Right ventricle myocardium superior (tissue), 1 donor: ENCODE measurements around the gene CDH15. TPM values are rescaled to one million over a fixed set of nuclear protein-coding genes. Genes with fewer than 3 reads are reported as not detected.
"Not testable (repeated sequence)": the region's sequence is repeated elsewhere in the genome, so short reads cannot be mapped to it uniquely, and the experiment has no call there.

Experiments used
- ATAC-seq: fragments of 200-7000 bp; cut with Tn5 transposase; one replicate; pipeline ENCODE4 v1.9.1; 2020; ENCODE audit warnings: mild to moderate bottlenecking; ENCODE audit not compliant: poor library complexity
- DNase-seq: peaks from one replicate; pipeline ENCODE4 v3.0.0-alpha.2; 2020
- intact Hi-C: fragments of 100-400 bp; cut with DNase I; formaldehyde crosslinking; loops from one replicate; pipeline ENCODE4 v1.11.2; 2022
- total RNA-seq: library from RNA; stranded (reverse); fragmentation: NEBNext Ultra II Directional; extraction: Animal tissue kit (Norgen Biotek cat#: 25700); gene quantifications from one replicate; pipeline ENCODE4 v1.2.1, GENCODE V29; 2021
- donor health status: DM: no; HTN: yes; CAD: no; lungs with severe emphysema.

CDH15 gene
- total RNA-seq, 1 donor from 2014 or later, result not detected

DNA sequence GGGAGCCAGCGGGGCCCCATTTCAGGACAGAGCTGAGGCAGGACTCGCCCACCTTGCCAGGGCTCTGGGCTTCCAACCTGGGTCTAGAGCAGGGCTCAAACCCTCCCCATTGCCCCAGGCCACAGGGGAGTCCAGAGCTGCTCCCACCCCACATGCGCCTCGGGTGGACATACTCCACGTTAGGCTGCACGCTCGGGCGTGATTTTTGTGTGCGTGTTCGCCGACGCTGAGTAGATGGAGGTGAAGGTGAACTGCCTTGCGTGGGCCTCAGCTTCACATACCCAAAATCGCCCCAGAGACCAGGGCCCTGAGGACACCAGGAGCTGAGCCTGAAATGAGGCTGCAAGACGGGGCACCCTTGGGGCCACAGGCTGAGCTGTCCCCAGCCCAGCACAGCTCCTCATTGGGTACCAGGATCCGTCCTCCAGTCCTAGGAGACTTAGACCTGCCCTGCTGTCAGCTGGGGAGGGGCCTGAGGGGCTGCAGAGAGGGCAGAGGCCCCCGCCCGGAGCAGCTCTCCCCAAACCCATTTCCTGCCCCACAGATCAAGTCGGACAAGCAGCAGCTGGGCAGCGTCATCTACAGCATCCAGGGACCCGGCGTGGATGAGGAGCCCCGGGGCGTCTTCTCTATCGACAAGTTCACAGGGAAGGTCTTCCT is 8.2 kb downstream of the CDH15 start:
- DNase-seq (no peak), ATAC-seq (no peak)
- intact Hi-C loops, result no loop called here

DNA sequence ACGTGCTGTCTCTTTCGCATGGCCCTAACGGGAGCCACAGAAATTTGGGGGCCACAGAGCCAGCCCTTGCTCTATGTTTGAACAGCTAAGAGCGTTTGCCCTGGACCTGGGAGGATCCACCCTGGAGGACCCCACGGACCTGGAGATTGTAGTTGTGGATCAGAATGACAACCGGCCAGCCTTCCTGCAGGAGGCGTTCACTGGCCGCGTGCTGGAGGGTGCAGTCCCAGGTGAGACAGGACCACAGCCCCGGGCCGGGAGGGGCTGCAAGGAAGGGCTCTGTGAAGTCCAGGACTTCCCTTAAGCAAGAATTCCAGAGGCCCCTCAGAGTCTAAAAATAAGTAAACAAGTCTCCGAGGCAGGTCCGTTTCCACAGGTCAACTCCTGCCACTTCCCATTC is 11.9 kb downstream of the CDH15 start:
- intact Hi-C loops, result no loop called here
- no peak for DNase-seq
- ATAC-seq, result no peak

DNA sequence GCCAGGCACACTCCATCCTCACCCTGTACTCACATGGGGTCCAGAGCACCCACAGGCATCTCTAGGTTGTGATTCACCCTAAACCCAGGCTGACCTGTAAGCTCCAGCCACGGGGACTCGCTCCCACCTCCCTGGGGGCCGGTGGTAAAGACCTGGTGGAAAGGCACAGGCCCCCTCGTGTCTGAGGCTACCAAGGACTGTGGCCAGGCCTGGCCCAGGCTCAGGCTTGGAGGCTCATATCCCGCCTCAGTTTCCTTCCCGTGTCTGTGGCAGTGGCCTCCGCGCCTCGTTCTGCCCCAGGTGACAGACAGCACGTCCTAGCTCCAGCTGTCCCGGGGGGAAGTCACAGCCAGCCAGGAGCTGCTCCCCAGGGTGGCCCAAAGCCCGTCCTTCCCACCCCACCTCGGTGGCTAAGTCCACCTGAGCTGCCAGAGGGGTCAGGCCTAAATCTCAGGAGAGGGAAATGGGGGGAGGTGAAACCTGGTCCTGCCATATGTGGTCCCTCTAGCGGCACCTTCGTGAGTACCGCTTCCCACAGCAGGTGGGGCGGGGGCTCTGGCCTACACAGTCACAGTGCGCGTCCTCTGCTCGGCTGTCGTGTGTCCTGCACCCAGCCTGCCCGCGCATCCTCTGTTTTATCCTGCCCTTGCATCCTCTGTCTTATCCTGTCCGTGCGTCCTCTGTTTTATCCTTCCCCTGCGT is 12.6 kb downstream of the CDH15 start:
- DNase-seq, result no peak
- ATAC-seq, result no peak
- intact Hi-C loops, result no loop called here

DNA sequence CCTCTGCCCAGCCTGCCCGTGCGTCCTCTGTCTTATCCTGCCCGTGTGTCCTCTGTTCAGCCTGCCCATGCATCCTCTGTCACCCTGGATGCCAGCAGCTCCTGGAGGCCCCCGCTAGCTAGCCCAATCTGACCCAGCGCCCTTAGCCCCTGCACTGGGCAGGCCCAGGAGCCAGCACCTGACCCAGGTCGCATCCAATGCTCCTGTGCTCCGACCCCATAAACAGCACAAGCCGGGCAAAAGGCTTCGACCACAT is 13.1 kb downstream of the CDH15 start:
- intact Hi-C loops, result no loop called here
- no peak for ATAC-seq
- no peak for DNase-seq

DNA sequence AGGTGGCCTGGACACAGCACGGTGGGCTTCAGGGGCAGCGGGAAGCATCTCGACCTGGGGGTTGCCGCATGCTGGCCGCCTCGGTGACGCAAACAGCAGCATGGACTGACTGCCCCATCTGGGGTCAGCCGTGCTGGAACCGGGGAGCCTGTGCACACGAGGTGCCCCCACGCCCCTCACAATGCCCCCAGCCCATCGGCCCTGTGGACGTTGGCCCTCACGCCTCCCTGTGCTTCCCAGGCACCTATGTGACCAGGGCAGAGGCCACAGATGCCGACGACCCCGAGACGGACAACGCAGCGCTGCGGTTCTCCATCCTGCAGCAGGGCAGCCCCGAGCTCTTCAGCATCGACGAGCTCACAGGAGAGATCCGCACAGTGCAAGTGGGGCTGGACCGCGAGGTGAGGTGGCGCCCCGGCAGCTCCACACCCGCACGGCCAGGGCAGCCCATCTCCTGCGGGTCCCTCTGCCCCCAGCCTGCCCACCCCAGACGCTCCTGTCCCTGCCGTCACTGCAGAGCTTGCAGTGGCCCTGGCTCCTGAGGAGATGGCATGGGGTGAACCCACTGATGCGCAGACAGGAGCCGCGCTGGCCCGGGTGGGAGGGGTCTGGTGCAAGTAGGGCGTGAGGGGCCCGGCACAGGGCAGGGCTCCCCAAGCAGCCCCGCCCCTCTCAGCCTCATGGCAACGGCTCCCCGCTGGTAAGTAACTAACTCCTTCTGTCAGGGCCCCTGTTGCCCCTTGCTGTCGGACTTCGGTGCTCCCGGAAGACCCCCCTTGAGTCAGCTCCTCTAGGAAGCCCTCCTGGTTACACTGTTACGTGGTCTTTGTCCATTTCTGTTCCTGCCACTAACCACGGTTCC is 13.6 kb downstream of the CDH15 start:
- no peak for ATAC-seq
- intact Hi-C loops, result no loop called here
- no peak for DNase-seq

DNA sequence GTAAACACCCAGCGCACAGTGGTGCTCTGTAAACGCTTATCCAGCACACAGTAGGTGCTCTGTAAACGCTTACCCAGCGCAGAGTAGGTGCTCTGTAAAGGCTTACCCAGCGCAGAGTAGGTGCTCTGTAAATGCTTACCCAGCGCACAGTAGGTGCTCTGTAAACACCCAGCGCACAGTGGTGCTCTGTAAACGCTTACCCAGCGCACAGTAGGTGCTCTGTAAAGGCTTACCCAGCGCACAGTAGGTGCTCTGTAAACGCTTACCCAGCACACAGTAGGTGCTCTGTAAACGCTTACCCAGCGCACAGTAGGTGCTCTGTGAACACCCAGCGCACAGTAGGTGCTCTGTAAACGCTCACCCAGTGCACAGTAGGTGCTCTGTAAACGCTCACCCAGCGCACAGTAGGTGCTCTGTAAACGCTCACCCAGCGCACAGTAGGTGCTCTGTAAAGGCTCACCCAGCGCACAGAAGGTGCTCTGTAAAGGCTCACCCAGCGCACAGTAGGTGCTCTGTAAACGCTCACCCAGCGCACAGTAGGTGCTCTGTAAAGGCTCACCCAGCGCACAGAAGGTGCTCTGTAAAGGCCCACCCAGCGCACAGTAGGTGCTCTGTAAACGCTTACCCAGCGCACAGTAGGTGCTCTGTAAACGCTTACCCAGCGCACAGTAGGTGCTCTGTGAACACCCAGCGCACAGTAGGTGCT is 14.5 kb downstream of the CDH15 start:
- intact Hi-C loops, DNase-seq, ATAC-seq: not testable (repeated sequence)

DNA sequence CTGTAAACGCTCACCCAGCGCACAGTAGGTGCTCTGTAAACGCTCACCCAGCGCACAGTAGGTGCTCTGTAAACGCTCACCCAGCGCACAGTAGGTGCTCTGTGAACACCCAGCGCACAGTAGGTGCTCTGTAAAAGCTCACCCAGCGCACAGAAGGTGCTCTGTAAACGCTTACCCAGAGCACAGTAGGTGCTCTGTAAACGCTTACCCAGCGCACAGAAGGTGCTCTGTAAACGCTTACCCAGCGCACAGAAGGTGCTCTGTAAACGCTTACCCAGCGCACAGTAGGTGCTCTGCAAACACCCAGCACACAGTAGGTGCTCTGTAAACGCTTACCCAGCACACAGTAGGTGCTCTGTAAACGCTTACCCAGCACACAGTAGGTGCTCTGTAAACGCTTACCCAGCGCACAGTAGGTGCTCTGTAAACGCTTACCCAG is 15.1 kb downstream of the CDH15 start:
- ATAC-seq, result not testable (repeated sequence)

DNA sequence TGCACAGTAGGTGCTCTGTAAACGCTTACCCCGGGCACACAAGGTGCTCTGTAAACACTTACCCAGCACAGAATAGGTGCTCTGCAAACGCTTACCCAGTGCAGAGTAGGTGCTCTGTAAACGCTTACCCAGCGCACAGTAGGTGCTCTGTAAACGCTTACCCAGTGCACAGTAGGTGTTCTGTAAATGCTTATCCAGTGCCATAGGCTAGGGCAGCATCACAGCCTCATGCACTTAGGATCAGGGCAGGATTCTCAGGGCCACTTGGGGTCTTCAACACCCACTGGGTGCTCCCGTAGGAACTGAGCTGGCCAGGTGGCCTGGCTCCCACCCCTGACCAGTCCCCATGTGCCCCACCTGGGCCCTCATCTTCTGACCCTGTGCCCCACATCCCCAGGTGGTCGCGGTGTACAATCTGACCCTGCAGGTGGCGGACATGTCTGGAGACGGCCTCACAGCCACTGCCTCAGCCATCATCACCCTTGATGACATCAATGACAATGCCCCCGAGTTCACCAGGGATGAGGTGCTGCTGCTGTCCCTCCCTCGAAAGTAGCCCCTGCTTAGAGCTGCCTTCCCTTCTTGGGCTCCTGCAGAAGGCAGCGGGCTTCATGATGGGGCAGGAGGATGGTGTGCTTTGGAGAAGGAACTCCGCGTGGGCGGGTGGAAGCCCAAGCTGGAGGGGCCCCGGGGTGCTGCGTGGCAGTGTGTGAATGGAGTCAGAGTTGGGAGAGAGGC is 15.7 kb downstream of the CDH15 start:
- intact Hi-C loops, result no loop called here
- ATAC-seq, result no peak
- no peak for DNase-seq

More for the DNA sequence above, 15.1 kb downstream of the CDH15 start:
- intact Hi-C loops, DNase-seq: not testable (repeated sequence)

DNA sequence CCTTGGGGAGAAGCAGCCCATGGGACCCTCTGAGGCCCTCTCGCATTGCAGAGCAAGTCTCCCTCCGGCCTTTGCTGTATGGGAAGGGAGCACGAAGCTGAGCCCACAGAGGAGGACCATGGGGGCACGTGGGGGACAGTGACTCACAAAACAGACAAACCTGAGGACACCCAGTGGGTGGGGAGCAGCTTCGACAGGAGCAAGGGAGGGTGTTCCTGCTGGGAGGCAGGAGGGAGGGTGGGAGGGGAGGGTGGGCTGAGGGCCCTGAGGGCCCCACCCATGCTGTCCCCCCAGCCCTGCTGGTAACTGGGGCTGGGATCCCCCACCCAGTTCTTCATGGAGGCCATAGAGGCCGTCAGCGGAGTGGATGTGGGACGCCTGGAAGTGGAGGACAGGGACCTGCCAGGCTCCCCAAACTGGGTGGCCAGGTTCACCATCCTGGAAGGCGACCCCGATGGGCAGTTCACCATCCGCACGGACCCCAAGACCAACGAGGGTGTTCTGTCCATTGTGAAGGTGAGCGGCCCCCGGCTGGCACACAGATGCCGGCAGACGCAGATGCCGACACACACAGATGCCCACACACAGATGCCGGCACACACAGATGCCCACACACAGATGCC is 16.3 kb downstream of the CDH15 start:
- ATAC-seq (no peak), DNase-seq (no peak)
- intact Hi-C loops, result no loop called here

DNA sequence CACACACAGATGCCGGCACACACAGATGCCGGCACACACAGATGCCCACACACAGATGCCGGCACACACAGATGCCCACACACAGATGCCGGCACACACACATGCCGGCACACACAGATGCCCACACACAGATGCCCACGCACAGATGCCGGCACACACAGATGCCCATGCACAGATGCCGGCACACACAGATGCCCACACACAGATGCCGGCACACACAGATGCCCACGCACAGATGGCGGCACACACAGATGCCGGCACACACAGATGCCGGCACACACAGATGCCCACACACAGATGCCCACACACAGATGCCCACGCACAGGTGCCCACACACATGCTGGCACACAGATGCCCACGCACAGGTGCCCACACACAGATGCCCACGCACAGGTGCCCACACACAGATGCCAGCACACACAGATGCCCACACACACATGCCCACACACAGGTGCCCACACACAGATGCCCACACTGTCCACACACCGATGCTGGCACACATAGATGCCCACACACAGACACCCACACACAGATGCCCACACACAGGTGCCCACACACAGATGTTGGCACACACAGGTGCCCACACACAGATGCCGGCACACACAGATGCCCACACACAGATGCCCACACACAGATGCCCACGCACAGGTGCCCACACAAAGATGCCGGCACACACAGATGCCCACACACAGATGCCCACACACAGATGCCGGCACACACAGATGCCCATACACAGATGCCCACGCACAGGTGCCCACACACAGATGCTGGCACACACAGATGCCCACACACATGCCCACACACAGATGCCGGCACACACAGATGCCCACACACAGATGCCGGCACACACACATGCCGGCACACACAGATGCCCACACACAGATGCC is 17.2 kb downstream of the CDH15 start:
- ATAC-seq, DNase-seq, intact Hi-C loops: not testable (repeated sequence)

DNA sequence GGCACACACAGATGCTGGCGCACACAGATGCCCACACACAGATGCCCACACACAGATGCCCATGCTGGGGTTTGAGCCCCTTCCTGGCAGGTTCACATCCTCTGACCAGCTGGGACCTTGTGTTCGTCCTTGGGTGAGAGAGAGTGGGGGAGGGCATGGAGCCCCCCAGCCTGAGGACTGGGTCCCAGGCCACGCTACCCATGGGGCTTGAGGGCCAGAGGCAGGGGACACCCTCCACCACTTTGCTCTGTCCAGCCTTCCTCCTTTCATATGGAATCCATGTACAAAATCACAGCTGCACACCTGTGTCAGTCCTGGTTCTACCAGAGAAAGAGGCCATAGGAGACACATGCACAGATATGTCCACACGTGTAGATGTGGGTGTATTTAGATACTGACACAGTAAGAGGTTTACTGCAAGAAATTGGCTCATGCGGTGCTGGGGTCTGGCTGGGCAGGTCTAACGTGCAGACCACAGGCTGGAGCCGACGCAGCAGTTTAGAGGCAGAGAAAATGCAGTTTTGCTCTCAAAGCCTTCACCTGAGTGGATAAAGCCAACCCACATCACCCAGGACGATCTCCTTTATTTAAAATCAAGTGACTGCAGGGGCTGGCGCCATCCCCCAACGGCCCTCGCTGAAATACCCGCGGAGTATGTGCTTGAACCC is 17.9 kb downstream of the CDH15 start:
- DNase-seq (peak; percentile 6), ATAC-seq (no peak)
- intact Hi-C loops, result no loop called here

DNA sequence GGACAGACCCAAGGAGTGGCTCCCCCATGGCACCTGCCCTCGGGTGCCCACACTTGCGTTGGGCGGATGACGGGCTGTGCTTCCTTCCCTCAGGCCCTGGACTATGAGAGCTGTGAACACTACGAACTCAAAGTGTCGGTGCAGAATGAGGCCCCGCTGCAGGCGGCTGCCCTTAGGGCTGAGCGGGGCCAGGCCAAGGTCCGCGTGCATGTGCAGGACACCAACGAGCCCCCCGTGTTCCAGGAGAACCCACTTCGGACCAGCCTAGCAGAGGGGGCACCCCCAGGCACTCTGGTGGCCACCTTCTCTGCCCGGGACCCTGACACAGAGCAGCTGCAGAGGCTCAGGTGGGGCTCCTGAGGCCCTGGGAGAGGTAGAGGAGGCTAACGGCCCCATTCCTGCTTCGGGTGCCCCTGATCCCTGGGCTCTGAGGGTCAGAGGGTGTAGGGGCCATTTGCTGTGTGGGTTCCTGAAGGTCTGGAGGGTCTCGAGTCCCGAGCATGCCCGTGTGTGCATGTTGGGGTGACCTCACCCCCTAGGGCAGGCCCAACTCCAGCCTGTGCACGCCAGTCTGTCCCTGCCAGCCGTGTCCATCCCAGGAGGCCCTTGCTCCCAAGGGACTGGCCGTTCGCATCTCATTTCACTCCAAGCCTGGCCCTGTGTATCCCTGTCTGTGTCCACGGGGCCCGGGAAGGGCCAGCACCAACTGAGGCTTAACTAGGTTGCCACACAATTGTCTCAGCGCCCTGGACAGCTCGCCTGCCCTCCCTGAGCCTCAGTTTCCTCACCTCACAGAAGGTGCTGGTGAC is 18.8 kb downstream of the CDH15 start:
- ATAC-seq (no peak), DNase-seq (peak; percentile 35)
- intact Hi-C loops, result no loop called here

DNA sequence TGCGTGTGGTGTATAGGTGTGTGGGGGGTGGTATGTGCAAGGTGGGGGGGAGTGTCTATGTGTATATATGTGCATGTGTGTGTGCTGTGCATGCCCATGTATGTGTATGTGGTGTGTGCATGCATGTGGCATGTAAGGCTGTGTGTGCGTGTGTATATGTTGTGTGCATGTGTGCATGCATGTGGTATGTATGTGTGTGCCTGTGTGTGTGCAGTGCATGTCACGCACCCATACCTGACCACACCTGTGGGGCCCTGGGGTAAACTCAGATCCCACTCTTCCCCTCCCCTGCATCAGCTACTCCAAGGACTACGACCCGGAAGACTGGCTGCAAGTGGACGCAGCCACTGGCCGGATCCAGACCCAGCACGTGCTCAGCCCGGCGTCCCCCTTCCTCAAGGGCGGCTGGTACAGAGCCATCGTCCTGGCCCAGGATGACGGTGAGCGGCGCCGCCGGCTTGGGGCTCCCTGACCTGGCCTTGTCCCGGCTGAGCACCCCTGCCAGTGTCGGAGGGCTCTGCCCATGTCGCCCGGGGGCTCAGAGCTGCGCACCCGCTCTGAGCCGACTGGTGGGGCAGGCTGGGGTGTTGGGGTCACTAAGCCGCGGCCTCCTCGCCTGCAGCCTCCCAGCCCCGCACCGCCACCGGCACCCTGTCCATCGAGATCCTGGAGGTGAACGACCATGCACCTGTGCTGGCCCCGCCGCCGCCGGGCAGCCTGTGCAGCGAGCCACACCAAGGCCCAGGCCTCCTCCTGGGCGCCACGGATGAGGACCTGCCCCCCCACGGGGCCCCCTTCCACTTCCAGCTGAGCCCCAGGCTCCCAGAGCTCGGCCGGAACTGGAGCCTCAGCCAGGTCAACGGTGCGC is 19.7 kb downstream of the CDH15 start:
- no peak for ATAC-seq
- intact Hi-C loops, result no loop called here
- DNase-seq, result peak; percentile 40

DNA sequence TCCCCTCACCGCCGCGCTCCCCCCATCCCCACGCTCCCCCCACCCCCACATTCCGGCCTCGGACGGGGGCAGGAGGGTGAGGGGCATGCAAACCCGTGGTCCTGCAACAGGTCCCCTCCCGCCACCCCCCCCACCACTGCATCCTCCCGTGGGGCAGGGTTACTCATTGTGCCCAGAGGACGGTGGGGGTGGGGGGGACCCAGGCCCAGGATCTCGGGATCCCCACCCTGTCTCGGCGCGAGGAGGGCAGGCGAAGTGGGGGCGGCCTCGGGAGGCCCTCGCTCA is 20.3 kb downstream of the CDH15 start:
- no peak for ATAC-seq

More for the DNA sequence above, 20.3 kb downstream of the CDH15 start:
- intact Hi-C loops, result no loop called here
- no peak for DNase-seq
